HEK293T (cell line): Measurements from ENCODE around the gene CIB2.

Experiments used
- CTCF ChIA-PET: fragments of 350-600 bp; formaldehyde crosslinking; extraction: SDS; loops from one replicate; lab custom pipeline; 2021; ENCODE audit warnings: antibody characterized with exemption, inconsistent platforms; lab: Yijun Ruan, JAX
- POLR2A ChIA-PET: fragments of 350-600 bp; formaldehyde crosslinking; extraction: SDS; loops from one replicate; lab custom pipeline; 2020; ENCODE audit warnings: antibody characterized with exemption, inconsistent platforms; lab: Yijun Ruan, JAX
- DNase-seq: peaks from one replicate; pipeline ENCODE4 v3.0.0; 2012; ENCODE audit warnings: mixed read lengths; ENCODE audit errors: extremely low spot score
- ARNT ChIP-seq: fragments of 450-650 bp; IDR thresholded peaks from 2 replicates; pipeline ENCODE4 v1.6.1; 2017; ENCODE audit warnings: mild to moderate bottlenecking
- BHLHE40 ChIP-seq: fragments of 450-650 bp; IDR thresholded peaks from 2 replicates; pipeline ENCODE4 v1.6.1; 2016; ENCODE audit warnings: mild to moderate bottlenecking, moderate library complexity, borderline replicate concordance
- CTBP1 ChIP-seq: fragments of 450-650 bp; IDR thresholded peaks from 2 replicates; pipeline ENCODE4 v1.6.1; 2016; ENCODE audit warnings: borderline replicate concordance
- ELF4 ChIP-seq: fragments of 450-650 bp; IDR thresholded peaks from 2 replicates; pipeline ENCODE4 v1.6.1; 2017; ENCODE audit warnings: antibody characterized with exemption
- FOXA1 ChIP-seq: fragments of 450-650 bp; IDR thresholded peaks from 2 replicates; pipeline ENCODE4 v1.6.1; 2016; ENCODE audit warnings: mild to moderate bottlenecking
- FOXK2 ChIP-seq: fragments of 450-650 bp; IDR thresholded peaks from 2 replicates; pipeline ENCODE4 v1.6.1; 2016; ENCODE audit warnings: mild to moderate bottlenecking
- FOXM1 ChIP-seq: fragments of 450-650 bp; IDR thresholded peaks from 2 replicates; pipeline ENCODE4 v1.6.1; 2017; ENCODE audit warnings: mild to moderate bottlenecking, borderline replicate concordance
- HDGF ChIP-seq: fragments of 450-650 bp; IDR thresholded peaks from 2 replicates; pipeline ENCODE4 v1.6.1; 2017; ENCODE audit warnings: antibody characterized with exemption, borderline replicate concordance
- L3MBTL2 ChIP-seq: fragments of 450-650 bp; conservative IDR thresholded peaks from 2 replicates; pipeline ENCODE4 v1.6.1; 2016; ENCODE audit warnings: mild to moderate bottlenecking
- LEF1 ChIP-seq: fragments of 450-650 bp; IDR thresholded peaks from 2 replicates; pipeline ENCODE4 v1.6.1; 2017; ENCODE audit warnings: mild to moderate bottlenecking, borderline replicate concordance
- NFRKB ChIP-seq: fragments of 450-650 bp; IDR thresholded peaks from 2 replicates; pipeline ENCODE4 v1.6.1; 2016; ENCODE audit warnings: mild to moderate bottlenecking, moderate library complexity
- PKNOX1 ChIP-seq: fragments of 450-650 bp; IDR thresholded peaks from 2 replicates; pipeline ENCODE4 v1.6.1; 2016
- SP1 ChIP-seq: fragments of 450-650 bp; IDR thresholded peaks from 2 replicates; pipeline ENCODE4 v1.6.1; 2017
- SUZ12 ChIP-seq: fragments of 450-650 bp; IDR thresholded peaks from 2 replicates; pipeline ENCODE4 v1.6.1; 2016; ENCODE audit warnings: mild to moderate bottlenecking
- TARDBP ChIP-seq: fragments of 450-650 bp; IDR thresholded peaks from 2 replicates; pipeline ENCODE4 v1.6.1; 2016
- ZNF384 ChIP-seq: fragments of 450-650 bp; IDR thresholded peaks from 2 replicates; pipeline ENCODE4 v1.6.1; 2016

The CIB2 gene

GRCh38 chr15:78102211-78102610, 29.0 kb downstream of the CIB2 start:
- ChIA-PET CTCF (interaction anchor here (1.2 kb wide), 1 partner anchor 18 kb away, joined by 3 read pairs; no protein-coding TSS in a partner anchor), POLR2A (interaction anchor here (0.9 kb wide), 1 partner anchor 30 kb away, joined by 5 read pairs; no protein-coding TSS in a partner anchor)
- no peak for TF ChIP-seq L3MBTL2
- DNase-seq, result no peak

- POLR2A ChIA-PET, result interaction anchor here (0.9 kb wide), 1 partner anchor 29 kb away, joined by 5 read pairs; no protein-coding TSS in a partner anchor
Measured at GRCh38 chr15:78101423-78102105, 29.7 kb downstream of the CIB2 start.

GRCh38 chr15:78100886-78101285, 30.4 kb downstream of the CIB2 start:
- ChIA-PET CTCF (interaction anchor here (1.2 kb wide), 1 partner anchor 17 kb away, joined by 3 read pairs; no protein-coding TSS in a partner anchor), POLR2A (no interaction called here)
- no peak for DNase-seq
- no peak for TF ChIP-seq FOXA1
- TF ChIP-seq FOXK2, result no peak
- no peak for TF ChIP-seq ARNT
- TF ChIP-seq FOXM1, result no peak
- TF ChIP-seq LEF1, result no peak
- TF ChIP-seq HDGF, result no peak
- no peak for TF ChIP-seq ELF4
- TF ChIP-seq PKNOX1, result no peak
- TF ChIP-seq SUZ12, result no peak
- TF ChIP-seq CTBP1, result no peak
- TF ChIP-seq SP1, result no peak
- no peak for TF ChIP-seq BHLHE40
- no peak for TF ChIP-seq ZNF384
- no peak for TF ChIP-seq NFRKB
- no peak for TF ChIP-seq L3MBTL2
- TF ChIP-seq TARDBP, result no peak

More at GRCh38 chr15:78101423-78102105, 29.7 kb downstream of the CIB2 start:
- TF ChIP-seq CTBP1, result no peak
- no peak for TF ChIP-seq LEF1
- no peak for TF ChIP-seq SUZ12
- no peak for TF ChIP-seq NFRKB
- no peak for TF ChIP-seq SP1
- TF ChIP-seq ZNF384, result no peak
- no peak for TF ChIP-seq FOXM1
- TF ChIP-seq HDGF, result no peak
- TF ChIP-seq L3MBTL2, result no peak
- no peak for TF ChIP-seq ELF4
- no peak for TF ChIP-seq ARNT
- no peak for TF ChIP-seq FOXK2
- TF ChIP-seq BHLHE40, result no peak
- TF ChIP-seq FOXA1, result no peak
- TF ChIP-seq PKNOX1, result no peak
- TF ChIP-seq TARDBP, result no peak
- DNase-seq, result no peak
- CTCF ChIA-PET, result interaction anchor here (1.2 kb wide), 1 partner anchor 18 kb away, joined by 3 read pairs; no protein-coding TSS in a partner anchor

GRCh38 chr15:78098131-78098755, 33.0 kb downstream of the CIB2 start:
- DNase-seq, result no peak
- CTCF ChIA-PET, result interaction anchor here (0.6 to 1.0 kb wide), 2 partner anchors 10 to 139 kb away, joined by 4 to 6 read pairs; no protein-coding TSS in a partner anchor
- TF ChIP-seq BHLHE40 (no peak), FOXK2 (no peak), HDGF (no peak), L3MBTL2 (no peak), CTBP1 (no peak), SP1 (no peak), NFRKB (no peak), ZNF384 (no peak), LEF1 (no peak), SUZ12 (no peak), FOXA1 (no peak)
- POLR2A ChIA-PET, result interaction anchor here (1.2 kb wide), 1 partner anchor 32 kb away, joined by 3 read pairs; no protein-coding TSS in a partner anchor

GRCh38 chr15:78097667-78098066, 33.6 kb downstream of the CIB2 start:
- no peak for TF ChIP-seq ZNF384
- TF ChIP-seq FOXK2, result no peak
- no peak for TF ChIP-seq FOXM1
- TF ChIP-seq NFRKB, result no peak
- TF ChIP-seq SUZ12, result no peak
- TF ChIP-seq TARDBP, result no peak
- no peak for TF ChIP-seq ARNT
- no peak for TF ChIP-seq CTBP1
- no peak for TF ChIP-seq PKNOX1
- TF ChIP-seq ELF4, result no peak
- no peak for DNase-seq
- ChIA-PET CTCF (interaction anchor here (0.6 to 1.0 kb wide), 2 partner anchors 11 to 15 kb away, joined by 3 to 4 read pairs; no protein-coding TSS in a partner anchor), POLR2A (interaction anchor here (1.2 kb wide), 1 partner anchor 33 kb away, joined by 3 read pairs; no protein-coding TSS in a partner anchor)
